ENCODE measurements around the gene EPHA1.

GRCh38 chr7:143359771-143360353, 48.8 kb downstream of the EPHA1 start:
- no peak for TF ChIP-seq CTCF (IDR thresholded peaks at IDR 0.05)
- no peak for TF ChIP-seq POLR2A (IDR thresholded peaks at IDR 0.05)
- no peak for TF ChIP-seq POLR2AphosphoS5 (IDR thresholded peaks at IDR 0.05)
